Brain pericyte (primary cell): ENCODE results near the gene SLC1A7.

ENCODE experiments used
- DNase-seq: peaks from one replicate; pipeline ENCODE4 v3.0.0-alpha.2; 2012; ENCODE audit warnings: low read depth, low spot score

The SLC1A7 gene

DNA sequence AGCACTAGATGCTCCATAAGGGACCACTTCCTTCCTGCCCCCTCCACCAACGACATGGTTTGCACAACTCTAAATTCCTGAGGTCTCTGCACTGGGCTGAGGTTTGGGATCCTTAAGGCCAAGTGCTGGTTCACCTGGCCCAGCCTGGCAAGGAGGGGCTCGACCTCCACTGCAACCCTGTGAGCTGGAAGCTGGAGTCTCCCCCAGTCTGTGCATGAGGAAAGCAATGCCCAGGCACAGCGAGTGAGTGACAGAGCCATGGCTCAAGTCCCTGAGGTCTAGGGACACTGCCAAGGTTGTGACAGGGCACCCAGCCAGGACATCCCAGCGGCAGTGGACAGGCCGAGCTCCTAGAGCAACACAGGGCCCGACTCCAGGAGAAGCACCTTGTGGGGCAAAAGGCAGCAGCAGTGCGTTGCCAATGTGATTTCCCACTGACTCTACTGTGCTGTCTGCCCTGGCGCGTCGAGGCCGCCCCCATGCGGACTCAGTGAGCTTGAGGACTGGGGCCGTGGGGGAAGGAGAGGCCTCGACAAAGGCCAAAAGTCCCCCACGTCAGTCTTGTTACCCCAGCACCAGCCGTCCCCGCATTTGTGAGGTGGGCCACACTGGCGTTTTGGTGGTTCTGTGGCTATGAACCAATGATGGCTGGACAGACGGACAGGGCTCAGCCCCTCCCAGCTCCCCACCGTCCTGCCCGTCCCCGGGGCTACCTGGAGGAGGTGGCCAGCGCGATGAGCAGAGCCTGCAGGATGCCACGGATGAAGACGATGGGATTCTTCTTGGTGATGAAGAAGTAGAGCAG lies 50.4 kb downstream of the SLC1A7 start:
- DNase-seq: no peak

DNA sequence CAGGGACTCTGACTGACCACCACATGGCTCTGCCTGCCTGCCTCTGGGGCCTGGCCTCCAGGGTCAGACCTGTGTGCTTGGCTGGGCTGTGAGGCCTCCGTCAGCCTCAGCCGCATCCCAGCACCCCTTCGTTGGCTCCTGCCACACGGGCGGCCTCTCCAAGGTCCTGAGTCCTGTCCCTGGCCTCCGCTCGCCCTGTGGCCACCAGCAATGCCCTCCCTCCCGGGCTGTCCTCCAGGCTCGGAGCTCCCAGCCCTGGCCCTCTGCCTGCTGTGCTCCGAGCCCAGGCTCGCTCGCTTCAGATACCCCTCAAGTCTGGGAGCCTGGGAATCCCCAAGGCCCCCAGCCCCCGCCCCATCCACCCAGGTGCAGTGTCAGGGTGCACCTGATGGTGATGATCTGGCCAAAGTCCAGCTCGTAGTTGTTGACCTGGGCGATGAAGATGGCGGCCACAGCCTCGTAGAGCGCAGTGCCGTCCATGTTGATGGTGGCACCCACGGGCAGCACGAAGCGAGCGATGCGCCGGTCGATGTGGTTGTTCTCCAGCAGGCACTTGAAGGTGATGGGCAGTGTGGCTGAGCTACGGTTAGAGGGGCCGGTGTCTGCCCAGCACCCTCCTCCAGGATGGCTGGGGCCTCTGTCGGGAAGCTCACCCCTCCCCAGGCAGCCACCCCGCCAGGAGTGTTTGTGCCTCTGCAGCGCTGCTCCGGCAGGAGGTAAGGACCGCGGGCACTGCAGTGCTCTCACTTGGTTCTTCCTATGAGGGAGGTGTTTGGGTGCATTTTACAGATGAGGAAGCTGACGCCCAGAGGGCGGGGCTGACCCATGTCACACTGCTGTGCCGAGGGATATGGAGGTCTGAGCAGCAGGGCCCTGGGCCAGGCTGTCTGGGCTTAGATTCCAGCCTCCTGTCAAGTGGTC lies 52.0 kb downstream of the SLC1A7 start:
- DNase-seq: no peak

DNA sequence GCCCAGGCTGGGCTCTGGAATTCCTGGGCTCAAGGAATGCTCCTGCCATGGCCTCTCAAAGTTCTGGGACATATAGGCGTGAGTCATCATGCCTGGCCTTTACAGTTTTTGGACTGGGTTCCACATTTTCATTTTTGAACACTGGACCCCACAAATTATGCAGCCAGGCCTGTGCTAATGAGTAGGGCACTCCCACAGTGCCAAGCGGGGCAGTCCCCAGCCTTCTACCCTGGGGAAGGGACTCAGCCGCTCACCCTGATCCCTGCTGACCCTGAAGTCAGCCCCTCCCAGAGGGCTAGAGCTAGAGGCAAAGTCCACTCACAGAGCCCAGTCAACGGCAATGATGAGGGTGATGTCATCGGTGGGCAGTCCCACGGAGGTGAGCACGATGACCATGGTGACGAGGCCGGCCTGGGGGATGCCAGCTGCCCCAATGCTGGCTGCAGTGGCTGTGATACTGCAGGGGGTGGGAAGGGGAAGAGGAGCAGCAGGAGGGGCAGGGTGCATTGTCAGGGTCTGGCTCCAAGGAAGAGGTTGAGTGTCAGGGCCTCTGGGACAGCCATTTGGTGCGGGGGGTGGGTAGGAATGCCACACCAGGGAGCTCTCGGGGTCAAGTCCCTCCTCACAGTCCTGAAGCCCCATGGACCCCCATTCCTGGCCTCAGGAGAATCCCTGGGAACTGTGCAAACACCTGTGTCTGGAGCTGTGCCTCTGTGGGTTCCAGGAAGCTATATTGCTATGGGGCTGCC lies 52.8 kb downstream of the SLC1A7 start:
- DNase-seq: no peak

DNA sequence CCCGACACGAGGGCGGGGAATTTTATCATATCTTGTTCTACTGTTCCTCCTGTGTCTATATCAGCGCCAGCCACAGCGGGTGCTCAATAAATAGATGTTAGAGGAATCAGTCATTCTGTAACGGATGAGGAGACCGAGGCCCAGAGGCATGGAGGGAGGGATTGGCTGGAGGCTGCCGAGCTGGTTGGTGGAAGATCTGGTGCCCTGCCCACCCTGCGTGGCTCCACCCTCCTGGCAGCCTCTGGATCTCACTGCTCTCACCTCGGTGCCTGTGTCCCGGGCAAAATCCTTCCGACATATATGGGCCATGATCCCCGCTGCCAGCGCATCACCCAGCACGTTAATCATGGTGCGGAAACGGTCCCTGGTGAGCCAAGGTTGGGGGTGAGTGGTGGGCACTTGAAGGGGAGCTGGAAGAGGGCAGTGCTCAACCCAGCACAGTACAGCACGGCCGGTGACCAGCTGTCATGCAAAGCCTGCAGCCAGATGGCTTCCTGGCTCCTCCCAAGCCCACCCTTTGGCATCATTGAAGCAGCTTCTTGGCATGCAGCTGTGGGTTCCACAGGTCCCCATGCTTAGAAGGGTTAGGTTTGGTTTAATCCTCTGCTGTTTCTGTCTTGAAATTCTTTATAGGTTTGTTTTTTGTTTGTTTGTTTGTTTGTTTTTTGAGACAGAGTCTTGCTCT lies 53.7 kb downstream of the SLC1A7 start:
- no peak for DNase-seq

DNA sequence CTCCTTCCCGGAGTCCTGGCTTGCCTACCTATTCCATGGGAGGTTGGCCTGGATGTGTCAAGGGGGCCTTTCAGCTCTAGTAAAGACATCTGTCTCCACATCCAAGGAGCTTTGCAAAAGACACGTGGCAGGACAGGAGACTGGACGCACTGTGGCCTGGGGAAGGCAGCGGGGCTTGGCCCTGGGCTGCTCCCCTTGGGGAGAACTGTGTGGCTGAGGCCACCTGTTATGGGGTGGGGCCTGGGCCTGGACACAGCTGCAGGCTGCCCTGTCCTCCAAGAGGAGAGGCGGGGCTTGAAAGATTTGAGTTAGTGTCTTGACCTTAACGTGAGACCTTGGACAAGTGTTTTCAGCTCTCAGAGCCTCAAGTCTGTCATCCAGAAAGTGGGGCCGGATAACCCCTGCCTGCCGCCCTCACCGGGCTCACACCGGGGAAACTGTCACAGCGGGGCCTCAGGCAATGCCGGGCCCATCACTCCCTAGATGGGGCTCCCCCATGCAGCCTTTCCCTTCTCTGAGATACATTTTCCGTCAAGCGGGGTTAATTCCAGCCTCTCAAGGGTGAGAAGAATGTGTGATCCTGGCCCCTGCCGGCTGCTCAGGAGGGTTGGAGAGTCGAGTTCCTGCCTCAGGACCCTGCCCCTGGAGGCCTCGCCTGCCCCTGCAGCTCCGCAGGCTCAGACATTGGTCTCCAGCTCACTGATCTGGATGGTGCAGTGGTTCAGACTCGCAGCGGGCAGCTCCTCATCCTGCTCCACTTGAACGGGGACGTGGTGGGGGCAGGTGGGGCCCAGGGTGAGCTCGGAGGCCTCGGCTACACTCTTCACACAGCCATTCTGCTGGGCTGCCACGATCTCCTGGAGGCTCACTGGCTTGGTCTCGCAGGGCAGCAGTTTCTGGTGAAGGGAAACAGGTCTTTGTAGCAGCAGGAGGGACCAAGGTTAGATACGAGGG lies 54.8 kb downstream of the SLC1A7 start:
- DNase-seq: no peak

DNA sequence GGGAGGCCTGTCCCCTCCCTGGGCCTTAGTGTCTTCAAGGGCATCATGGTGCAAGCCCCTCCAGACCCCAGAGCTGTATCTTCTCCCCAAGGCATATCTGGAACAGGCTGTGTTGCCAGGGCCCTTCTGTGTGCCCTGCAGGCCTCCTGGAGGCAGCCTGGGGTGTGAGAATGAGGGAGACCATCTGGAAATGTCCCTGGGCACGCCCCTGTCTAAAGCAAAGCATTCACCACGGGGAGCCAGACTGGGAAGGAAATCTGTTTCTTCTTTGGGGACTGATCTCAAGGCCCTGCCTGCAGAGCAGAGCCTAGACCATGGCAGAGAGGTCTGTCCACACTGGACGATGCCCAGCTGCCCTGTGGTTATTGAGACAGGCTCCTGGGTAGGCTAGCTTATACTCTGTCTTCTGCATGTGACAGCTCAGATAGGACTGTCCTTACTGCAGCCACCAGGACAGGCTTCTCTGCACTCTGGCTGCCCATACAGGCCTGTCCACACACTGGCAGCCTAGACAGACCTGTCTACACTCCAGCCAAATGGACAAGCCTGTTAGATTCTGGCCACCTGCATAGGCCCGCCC lies 55.9 kb downstream of the SLC1A7 start:
- DNase-seq: no peak

DNA sequence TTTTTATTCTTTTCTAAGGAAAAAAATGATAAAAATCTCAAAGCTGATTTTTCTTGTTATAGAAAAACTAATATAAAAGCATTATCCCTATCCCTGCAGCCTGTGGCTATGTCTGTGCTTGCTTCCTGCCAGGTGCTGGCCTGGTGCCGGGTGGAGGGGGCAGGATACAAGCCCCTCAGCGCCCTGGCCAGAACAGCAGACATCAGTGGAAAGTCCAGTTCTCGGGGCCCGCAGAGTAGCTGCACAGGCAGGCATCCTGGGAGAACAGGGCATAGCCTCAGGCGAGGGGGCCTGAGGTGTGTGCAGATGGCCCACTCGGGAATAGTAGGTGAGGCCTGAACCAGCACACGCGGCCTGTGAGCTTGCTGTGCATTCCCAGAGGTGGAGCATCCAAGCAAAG lies 57.0 kb downstream of the SLC1A7 start:
- DNase-seq: no peak

DNA sequence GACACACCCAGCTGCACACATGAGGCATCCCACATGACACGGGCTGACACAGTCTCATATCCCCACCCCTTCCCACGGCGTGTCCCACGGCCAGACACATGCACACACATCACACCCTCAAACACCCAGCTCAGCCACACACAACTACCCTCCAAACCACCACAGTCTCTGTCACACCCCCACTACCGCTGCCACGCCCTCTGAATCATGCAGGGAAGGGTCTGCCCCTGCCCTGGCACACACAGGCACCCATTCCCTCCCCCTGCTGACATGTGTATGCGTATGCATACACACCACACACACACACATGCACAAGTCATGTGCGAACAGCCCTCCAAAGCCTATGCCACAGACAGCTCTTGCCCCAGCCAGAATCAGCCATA lies 57.9 kb downstream of the SLC1A7 start:
- DNase-seq: no peak

DNA sequence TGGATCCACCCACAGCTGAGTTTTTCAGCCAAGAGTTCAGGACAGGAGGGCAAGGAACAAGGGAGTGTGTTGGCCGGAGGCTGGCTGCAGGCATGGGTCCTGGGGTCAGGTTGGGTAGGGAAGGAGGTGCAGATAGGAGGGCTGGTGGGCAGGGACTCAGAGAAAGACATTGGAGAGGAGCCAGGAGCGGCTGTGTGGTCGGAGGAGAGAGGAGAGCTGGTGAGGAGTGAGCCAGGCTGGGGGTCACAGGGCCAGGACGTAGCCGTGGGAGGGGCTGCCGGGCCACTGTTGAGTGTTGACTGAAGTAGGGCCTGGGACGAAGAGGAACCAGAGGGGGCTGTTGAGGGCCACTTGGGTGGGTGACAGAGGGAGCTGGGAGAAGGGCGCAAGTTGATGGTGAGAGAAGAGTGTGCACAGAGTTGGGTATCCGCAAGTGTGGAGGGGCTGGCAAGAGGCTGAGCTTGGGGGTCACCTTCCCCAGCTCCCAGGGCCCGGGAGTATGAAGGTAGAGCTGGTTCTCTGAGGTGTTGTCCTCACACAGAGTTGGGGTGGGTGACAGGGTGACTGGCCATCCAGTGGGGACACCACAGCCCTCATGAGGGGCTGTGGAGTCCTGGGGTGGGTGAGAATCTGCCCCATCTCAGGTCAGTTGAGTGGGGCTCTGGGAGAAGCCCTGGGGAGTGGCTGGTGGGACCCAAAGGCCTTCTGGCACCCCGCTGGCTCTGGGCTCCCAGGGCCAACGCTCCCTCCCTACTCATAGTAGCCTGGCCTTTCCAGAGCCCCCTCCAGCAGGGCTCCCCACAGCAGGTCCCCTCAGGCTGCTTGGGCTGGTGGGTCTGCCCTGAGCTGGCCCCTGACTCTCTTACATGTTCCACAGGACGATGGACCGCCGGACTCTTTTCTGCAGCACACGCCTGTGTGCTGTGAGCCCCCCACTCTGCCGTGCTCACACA lies 58.5 kb downstream of the SLC1A7 start:
- DNase-seq: no peak

DNA sequence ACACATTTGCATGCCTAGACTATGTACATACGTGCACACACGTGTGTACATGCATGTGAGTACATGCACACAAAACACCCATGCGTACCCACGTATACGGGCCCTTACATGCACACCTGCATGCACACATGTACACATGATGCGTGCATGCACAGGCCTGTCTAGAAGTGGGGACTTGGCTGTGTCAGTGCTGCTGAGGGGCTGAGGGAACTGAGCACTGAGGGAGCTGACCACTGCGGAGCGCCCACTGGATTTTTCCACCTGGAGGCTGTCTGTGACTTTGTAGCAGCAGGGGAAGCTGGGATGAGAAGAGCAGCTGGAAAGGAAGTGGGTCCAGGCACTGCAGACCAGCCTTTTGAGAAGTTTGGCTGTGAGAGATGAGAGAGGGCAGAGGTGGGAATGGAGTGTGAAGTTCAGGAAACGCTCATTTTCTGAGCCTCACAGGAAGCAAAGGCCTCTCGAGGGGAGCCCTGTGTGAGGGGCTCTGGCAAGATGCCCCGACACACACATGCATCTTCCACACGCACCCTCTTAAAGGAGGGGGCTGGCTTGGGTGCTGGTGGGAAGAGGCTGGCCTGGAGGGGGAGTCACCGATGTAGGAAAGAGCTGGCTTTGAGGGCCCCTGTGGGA lies 59.5 kb downstream of the SLC1A7 start:
- DNase-seq: no peak

DNA sequence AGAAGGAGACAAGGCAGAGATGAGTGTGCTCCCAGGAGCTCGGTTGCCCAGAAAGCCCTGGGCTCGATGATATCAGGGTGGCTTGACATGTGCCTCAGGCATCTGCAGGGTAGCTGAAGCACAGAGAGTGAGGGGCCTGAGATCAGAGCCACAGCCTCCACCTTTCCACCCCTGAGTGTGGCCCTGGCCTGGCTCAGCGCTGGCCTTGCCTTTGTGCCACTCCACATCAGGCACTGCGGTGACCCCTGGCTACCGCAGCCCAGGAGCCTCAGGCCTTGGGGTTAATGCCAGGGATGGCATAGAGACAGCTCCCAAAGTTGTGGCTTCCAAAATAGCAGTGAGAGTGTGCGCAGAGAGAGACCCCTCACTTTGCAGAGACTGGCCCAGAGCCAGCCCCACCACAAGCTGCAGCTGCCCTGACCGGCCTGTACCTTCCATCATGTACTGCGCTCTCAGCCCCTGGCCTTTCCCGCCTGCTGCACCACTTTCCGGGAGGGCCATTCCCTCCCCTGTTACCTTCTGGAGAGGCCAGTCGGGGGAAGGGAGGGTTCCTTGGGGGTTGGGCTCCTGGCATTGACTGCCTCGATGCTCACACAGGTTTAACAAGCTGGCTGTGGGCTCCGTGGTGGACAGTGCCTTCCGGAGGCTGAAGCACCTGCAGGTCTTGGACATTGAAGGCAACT lies 60.9 kb downstream of the SLC1A7 start:
- DNase-seq: no peak

DNA sequence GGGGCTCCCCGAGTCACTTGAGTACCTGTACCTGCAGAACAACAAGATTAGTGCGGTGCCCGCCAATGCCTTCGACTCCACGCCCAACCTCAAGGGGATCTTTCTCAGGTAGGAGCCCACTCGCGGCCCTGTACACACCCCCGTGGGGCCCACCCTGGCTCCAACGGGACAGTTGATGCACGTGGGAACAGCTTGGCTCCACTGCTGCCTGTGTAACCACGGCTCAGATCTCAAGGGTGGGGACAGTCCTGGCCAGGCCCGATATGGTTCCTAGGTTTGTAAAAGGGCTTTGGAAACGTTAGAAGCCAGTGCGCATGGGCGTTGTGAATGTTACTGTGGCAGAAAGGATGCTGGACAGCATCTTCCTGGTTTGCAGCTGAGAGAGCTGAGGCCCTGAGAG lies 61.7 kb downstream of the SLC1A7 start:
- no peak for DNase-seq

DNA sequence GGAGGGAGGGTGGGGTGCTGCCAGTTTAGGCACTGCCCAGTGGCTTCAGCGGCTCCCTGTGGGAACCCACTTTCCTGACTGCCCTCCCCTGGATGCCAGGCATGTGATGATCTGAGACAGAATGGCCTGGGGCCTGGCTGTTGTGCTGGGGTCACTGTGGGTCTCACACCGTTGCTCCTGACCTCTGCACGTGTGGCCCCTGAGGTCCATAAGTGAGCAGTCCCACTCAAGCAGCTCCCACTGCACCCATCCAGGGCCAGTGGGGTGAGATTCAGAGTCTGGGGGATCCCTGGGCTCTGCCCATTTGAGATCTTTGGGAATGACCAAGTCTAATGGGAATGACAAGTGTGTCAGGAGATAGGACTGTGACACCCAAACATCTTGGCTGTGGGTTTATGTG lies 62.4 kb downstream of the SLC1A7 start:
- no peak for DNase-seq

DNA sequence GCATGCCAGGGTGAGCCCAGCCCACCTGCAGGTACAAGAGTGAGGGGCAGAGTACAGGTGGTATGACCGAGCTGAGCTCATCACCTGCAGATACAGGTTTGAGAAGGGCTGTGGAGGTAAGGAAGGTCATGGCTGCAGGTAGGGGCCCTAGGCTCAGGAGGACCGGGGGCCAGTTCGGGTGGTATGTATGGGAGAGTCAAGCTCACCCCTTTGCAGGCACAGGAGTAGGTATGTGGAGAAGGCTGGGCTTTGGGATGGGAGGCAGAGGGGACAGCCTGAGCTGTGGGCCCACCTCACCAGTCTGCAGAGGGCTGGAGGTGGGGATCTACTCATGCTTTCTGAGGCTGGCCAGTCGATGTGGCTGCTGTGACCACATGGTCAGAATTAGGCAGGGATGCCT lies 63.2 kb downstream of the SLC1A7 start:
- no peak for DNase-seq

DNA sequence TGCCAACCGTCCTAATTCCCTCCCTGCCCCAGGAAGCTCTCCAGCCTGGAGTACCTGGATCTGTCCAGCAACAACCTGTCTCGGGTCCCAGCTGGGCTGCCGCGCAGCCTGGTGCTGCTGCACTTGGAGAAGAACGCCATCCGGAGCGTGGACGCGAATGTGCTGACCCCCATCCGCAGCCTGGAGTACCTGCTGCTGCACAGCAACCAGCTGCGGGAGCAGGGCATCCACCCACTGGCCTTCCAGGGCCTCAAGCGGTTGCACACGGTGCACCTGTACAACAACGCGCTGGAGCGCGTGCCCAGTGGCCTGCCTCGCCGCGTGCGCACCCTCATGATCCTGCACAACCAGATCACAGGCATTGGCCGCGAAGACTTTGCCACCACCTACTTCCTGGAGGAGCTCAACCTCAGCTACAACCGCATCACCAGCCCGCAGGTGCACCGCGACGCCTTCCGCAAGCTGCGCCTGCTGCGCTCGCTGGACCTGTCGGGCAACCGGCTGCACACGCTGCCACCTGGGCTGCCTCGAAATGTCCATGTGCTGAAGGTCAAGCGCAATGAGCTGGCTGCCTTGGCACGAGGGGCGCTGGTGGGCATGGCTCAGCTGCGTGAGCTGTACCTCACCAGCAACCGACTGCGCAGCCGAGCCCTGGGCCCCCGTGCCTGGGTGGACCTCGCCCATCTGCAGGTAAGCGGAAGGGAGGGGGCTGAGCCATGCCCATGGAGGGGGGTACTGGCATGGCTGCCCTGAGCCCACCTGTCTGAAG lies 63.9 kb downstream of the SLC1A7 start:
- no peak for DNase-seq

DNA sequence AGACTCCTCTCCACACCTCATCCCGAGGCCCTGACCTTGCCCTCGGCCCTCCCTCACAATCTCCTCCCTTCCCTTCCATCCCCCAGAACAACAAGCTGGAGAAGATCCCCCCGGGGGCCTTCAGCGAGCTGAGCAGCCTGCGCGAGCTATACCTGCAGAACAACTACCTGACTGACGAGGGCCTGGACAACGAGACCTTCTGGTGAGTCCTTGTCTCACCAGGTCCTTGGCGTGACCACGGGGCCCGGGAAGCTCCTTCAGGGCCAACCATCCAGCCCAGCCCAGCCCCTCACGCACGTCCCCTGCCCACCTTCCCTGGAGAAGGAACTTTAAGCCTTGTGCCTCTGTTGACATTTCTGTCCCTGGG lies 64.9 kb downstream of the SLC1A7 start:
- DNase-seq: no peak
